Measurements from ENCODE around the gene RIN2. TPM values are rescaled to one million over a fixed set of nuclear protein-coding genes. Genes with fewer than 3 reads are reported as not detected.

RIN2 gene
- total RNA-seq, 1 experiment from 2014 or later = 1.5 TPM

DNA sequence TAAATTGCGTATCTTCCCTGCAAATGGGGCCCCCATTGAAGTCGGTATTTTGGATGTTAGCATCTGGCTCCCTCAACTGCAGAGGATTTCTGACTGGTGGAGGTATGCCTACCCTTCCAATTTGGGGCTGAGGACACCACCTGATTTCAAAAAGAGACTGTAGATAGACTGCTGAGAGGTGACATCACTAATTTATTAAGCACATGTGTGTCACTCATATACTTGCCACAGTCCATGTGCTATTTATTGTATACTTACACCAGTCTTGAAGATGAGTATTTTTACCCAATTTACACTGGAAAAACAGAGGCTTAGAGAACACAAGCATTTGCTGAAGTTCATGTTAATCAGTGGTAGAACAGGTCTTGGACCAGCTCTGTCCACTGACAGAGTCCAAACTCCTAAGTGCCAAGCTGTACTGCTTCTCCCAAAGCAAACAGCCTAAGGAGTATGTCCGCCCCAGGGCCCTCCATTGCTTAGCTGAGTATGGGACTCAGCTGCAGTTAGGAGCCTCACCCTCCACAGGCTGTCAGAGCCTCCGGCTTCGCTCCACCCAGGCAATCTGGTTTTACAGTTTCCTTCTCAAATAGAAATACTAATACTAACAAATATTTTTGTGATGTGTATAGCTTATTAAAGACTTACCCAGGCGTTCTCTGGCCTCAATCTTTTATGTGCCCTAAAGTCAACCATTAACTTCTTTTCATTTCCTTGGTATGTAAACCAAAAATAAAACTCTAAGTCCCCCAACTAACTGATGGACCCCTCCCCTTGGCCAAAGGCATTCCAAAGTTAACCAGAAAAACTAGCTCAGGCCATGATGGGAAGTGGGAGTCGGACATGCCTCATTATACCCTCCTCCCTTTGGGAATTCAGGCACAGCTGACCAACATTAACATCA lies 17.5 kb downstream of the RIN2 start:
- no peaks in the 10 kb centered on the region for H3K36me3 ChIP-seq (ENCODE audit: control insufficient read depth in 1 of 2, insufficient read depth in 2 of 2, low read length in 2 of 2)
- ChIA-PET POLR2A (no interaction called here), RAD21 (ENCODE audit: low non-redundant PET in 1 of 2, low total read pairs in 2 of 2, uncharacterized antibody in 2 of 2, unreplicated experiment in 2 of 2) (no interaction called here), CTCF (no interaction called here)
- TF ChIP-seq SIN3A (IDR thresholded peaks at IDR 0.05; ENCODE audit: low read depth) = no peak
- TF ChIP-seq YY1 (IDR thresholded peaks at IDR 0.05; ENCODE audit: extremely low read depth, insufficient replicate concordance, low read depth, low read length) = no peak
- TF ChIP-seq EZH2 (IDR thresholded peaks at IDR 0.05) = no peak
- TF ChIP-seq, protein P1, sequence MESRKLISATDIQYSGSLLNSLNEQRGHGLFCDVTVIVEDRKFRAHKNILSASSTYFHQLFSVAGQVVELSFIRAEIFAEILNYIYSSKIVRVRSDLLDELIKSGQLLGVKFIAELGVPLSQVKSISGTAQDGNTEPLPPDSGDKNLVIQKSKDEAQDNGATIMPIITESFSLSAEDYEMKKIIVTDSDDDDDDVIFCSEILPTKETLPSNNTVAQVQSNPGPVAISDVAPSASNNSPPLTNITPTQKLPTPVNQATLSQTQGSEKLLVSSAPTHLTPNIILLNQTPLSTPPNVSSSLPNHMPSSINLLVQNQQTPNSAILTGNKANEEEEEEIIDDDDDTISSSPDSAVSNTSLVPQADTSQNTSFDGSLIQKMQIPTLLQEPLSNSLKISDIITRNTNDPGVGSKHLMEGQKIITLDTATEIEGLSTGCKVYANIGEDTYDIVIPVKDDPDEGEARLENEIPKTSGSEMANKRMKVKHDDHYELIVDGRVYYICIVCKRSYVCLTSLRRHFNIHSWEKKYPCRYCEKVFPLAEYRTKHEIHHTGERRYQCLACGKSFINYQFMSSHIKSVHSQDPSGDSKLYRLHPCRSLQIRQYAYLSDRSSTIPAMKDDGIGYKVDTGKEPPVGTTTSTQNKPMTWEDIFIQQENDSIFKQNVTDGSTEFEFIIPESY (IDR thresholded peaks at IDR 0.05; ENCODE audit: extremely low read depth, insufficient replicate concordance, low read length) = no peak
- TF ChIP-seq, protein P2, sequence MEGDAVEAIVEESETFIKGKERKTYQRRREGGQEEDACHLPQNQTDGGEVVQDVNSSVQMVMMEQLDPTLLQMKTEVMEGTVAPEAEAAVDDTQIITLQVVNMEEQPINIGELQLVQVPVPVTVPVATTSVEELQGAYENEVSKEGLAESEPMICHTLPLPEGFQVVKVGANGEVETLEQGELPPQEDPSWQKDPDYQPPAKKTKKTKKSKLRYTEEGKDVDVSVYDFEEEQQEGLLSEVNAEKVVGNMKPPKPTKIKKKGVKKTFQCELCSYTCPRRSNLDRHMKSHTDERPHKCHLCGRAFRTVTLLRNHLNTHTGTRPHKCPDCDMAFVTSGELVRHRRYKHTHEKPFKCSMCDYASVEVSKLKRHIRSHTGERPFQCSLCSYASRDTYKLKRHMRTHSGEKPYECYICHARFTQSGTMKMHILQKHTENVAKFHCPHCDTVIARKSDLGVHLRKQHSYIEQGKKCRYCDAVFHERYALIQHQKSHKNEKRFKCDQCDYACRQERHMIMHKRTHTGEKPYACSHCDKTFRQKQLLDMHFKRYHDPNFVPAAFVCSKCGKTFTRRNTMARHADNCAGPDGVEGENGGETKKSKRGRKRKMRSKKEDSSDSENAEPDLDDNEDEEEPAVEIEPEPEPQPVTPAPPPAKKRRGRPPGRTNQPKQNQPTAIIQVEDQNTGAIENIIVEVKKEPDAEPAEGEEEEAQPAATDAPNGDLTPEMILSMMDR (IDR thresholded peaks at IDR 0.05 in 2 of 3, conservative IDR thresholded peaks at IDR 0.05 in 1 of 3; ENCODE audit: borderline replicate concordance in 1 of 3, insufficient read depth in 1 of 3, low read depth in 2 of 3, low read length in 2 of 3) = no peak
- TF ChIP-seq ZNF274 (IDR thresholded peaks at IDR 0.05; ENCODE audit: low read depth, low read length) = no peak
- no peak for TF ChIP-seq ELF1 (IDR thresholded peaks at IDR 0.05; ENCODE audit: borderline replicate concordance, low read depth)
- TF ChIP-seq POLR2A (IDR thresholded peaks at IDR 0.05; ENCODE audit: borderline replicate concordance, extremely low read depth, insufficient read depth, insufficient read length) = no peak
- TF ChIP-seq EZH2phosphoT487 (IDR thresholded peaks at IDR 0.05; ENCODE audit: borderline replicate concordance) = no peak
- no peak for TF ChIP-seq RAD21 (IDR thresholded peaks at IDR 0.05; ENCODE audit: low read depth)
- no peak for TF ChIP-seq ZFX (IDR thresholded peaks at IDR 0.05)
- TF ChIP-seq EGR1 (IDR thresholded peaks at IDR 0.05; ENCODE audit: low read depth) = no peak
- TF ChIP-seq POLR2AphosphoS5 (IDR thresholded peaks at IDR 0.05; ENCODE audit: low read depth, low read length) = no peak
- TF ChIP-seq SP1 (IDR thresholded peaks at IDR 0.05; ENCODE audit: low read depth) = no peak
- H3K4me2 ChIP-seq (ENCODE audit: low read length) = no peak overlapping the region
- H3K79me2 ChIP-seq (ENCODE audit: insufficient read depth, low read length) = no peaks in the 10 kb centered on the region
- no peaks in the 10 kb centered on the region for H3K9me2 ChIP-seq (ENCODE audit: insufficient read depth)
- BruUV-seq (replicated peaks) = no TSS peak
- no peaks in the 10 kb centered on the region for H3K27me3 ChIP-seq (ENCODE audit: insufficient read depth, low read length)
- H2AFZ ChIP-seq (ENCODE audit: low read depth, low read length, poor library complexity, severe bottlenecking) = no peak overlapping the region
- no peaks in the 10 kb centered on the region for H3K9me3 ChIP-seq (ENCODE audit: control insufficient read depth in 1 of 2, insufficient read depth in 1 of 2, low read depth in 1 of 2, low read length in 2 of 2)
- DNase-seq (ENCODE audit: low read depth, low spot score) (no peak), ATAC-seq (no peak)
- intact Hi-C loops (cut with micrococcal nuclease) = no loop called here
- no peak overlapping the region for H3K9ac ChIP-seq (ENCODE audit: low read length)
- H3K4me1 ChIP-seq (ENCODE audit: control insufficient read depth in 1 of 2, insufficient read depth in 2 of 2, low read length in 2 of 2) = no peaks in the 10 kb centered on the region
- no peak overlapping the region for H3K4me3 ChIP-seq (replicated peaks in 1 of 2; ENCODE audit: low read depth in 1 of 2, low read length in 2 of 2)
- no peaks in the 10 kb centered on the region for H4K20me1 ChIP-seq (ENCODE audit: insufficient read depth)
- no peak overlapping the region for H3K27ac ChIP-seq (ENCODE audit: low read depth, low read length)

All from HCT116 (cell line).